Tibial nerve (tissue), 4 donors: ENCODE data around the gene UTS2B. TPM values are rescaled to one million over a fixed set of nuclear protein-coding genes. Genes with fewer than 3 reads are reported as not detected.

Experiments used
- DNase-seq, 2 donors: peaks; one replicate each; pipeline ENCODE4 v3.0.0-alpha.2; 2019; ENCODE audit warnings: low spot score in 2 of 2
- H3K27ac ChIP-seq, 4 donors: fragments of 200-600 bp; sonication (generic) in 3 of 4; one replicate each; pipeline ENCODE4 v1.5.1; 2017 to 2019; ENCODE audit warnings: mild to moderate bottlenecking in 1 of 4
- H3K27me3 ChIP-seq, 2 donors: fragments of 200-600 bp; sonication (generic) in 1 of 2; one replicate each; pipeline versions ENCODE4 v1.5.1 to v1.6.0; 2017 to 2019
- H3K36me3 ChIP-seq, 3 donors: fragments of 200-600 bp; sonication (generic); one replicate each; pipeline ENCODE4 v1.5.1; 2018 to 2019
- H3K4me1 ChIP-seq, 4 donors: fragments of 200-600 bp; sonication (generic) in 3 of 4; one replicate each; pipeline ENCODE4 v1.5.1; 2017 to 2019
- H3K4me3 ChIP-seq, 4 donors: fragments of 200-600 bp; sonication (generic) in 3 of 4; one replicate each; pipeline ENCODE4 v1.5.1; 2017 to 2019; ENCODE audit warnings: mild to moderate bottlenecking in 1 of 4, moderate library complexity in 1 of 4
- H3K9me3 ChIP-seq, 4 donors: fragments of 200-600 bp; sonication (generic) in 3 of 4; one replicate each; pipeline ENCODE4 v1.5.1; 2017 to 2019
- EP300 ChIP-seq, 2 donors: sonication (generic); formaldehyde crosslinking; IDR thresholded peaks; one replicate each; pipeline ENCODE4 v1.6.1; 2017; ENCODE audit warnings: antibody characterized with exemption in 2 of 2, mild to moderate bottlenecking in 1 of 2
- POLR2A ChIP-seq, 2 donors: fragments of 450-650 bp; IDR thresholded peaks; one replicate each; pipeline ENCODE4 v1.6.1; 2017; ENCODE audit warnings: antibody characterized with exemption in 2 of 2, mild to moderate bottlenecking in 2 of 2, moderate library complexity in 2 of 2
- WGBS, 2 donors: methylation state at CpG; one replicate each; pipeline ENCODE4 v1.1.5; 2018; 5-methylcytosine and 5-hydroxymethylcytosine counted together
- total RNA-seq, 4 donors: library from RNA; depleted of rRNA; stranded (reverse); fragments of >200 nt; gene quantifications; one replicate each; pipeline ENCODE4 v1.1.0, GENCODE V29; 2016
- TF ChIP-seq, protein P1 (sequence below), 5 experiments: fragments of 200-600 bp in 3 of 5; fragments of 450-650 bp in 2 of 5; sonication (generic) in 3 of 5; IDR thresholded peaks; one replicate each; pipeline ENCODE4 v1.5.1; 2016 to 2019; ENCODE audit warnings: antibody characterized with exemption in 5 of 5, mild to moderate bottlenecking in 3 of 5, moderate library complexity in 2 of 5

UTS2B gene
- total RNA-seq, 4 donors from 2014 or later = 0.90 to 2.7 TPM; not detected in 2

DNA sequence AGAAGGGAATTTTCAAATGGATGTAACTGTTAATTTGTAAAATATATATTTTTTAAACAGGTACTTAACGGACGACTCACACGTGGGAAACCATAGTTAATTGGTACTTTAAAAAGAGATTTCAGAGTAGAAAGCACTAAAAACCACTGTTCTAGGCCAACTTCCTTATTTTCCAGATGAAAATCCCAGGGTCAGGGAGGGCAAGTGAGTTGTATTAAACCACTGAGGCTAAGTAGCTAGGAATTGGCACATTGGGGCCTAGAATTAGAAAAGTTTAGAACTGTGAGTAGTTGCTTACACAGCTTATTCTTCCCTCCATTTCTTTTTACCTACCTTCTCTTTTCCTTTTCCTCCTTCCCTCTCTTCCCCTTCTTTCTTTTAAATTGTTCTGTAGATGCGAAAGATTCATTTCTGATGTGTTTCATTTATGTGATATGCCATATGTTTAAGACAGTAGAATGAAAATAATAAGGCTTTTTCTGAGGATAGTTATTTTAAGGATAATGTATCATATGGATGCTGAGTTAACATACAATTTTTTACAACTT lies 4.1 kb upstream of the UTS2B start:
- H3K4me3 ChIP-seq = no peak overlapping the region
- H3K27me3 ChIP-seq = no peaks in the 10 kb centered on the region
- no peaks in the 10 kb centered on the region for H3K36me3 ChIP-seq
- WGBS, 2 donors = 78 to 80% methylated on average over 4 of the region's 4 CpGs
- no peak overlapping the region for H3K27ac ChIP-seq
- peaks cover 0 to 81% (median 36%) of the 10 kb centered on the region in 4 donors for H3K4me1 ChIP-seq
- H3K9me3 ChIP-seq = no peaks in the 10 kb centered on the region
- TF ChIP-seq EP300 (IDR thresholded peaks at IDR 0.05) (no peak), POLR2A (IDR thresholded peaks at IDR 0.05) (no peak)
- TF ChIP-seq, protein P1, sequence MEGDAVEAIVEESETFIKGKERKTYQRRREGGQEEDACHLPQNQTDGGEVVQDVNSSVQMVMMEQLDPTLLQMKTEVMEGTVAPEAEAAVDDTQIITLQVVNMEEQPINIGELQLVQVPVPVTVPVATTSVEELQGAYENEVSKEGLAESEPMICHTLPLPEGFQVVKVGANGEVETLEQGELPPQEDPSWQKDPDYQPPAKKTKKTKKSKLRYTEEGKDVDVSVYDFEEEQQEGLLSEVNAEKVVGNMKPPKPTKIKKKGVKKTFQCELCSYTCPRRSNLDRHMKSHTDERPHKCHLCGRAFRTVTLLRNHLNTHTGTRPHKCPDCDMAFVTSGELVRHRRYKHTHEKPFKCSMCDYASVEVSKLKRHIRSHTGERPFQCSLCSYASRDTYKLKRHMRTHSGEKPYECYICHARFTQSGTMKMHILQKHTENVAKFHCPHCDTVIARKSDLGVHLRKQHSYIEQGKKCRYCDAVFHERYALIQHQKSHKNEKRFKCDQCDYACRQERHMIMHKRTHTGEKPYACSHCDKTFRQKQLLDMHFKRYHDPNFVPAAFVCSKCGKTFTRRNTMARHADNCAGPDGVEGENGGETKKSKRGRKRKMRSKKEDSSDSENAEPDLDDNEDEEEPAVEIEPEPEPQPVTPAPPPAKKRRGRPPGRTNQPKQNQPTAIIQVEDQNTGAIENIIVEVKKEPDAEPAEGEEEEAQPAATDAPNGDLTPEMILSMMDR (IDR thresholded peaks at IDR 0.05) = no peak
- no peak for DNase-seq

DNA sequence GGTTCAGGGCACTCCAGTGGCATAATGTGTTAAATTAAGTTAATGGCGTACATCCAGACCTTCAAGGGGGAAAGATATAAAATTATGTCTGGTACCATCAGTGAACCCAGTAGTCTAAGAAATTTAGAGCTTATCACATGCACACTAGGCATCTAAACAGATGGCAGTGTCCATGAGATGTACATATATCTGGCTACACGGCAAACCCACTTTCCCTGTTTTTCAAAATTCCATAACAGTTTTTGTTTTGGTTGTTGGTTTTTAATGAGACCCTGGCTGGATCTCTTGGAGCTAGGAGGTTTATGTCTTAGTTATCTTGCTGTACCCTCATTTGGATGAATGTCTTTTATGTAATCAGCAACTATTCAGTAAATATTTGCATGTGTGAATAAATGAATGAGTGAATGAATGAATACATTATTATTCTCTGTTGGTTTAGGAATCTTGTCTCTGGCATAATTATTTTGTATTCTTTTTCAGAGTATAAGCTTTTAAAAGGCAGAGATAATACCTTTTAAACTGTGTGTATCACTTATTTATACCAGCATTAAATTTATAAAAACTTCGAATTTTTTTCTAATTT lies 3.1 kb upstream of the UTS2B start:
- no peak for DNase-seq
- Histone ChIP-seq H3K27ac (no peak overlapping the region), H3K27me3 (no peaks in the 10 kb centered on the region), H3K9me3 (no peaks in the 10 kb centered on the region), H3K4me1 (peaks cover 0 to 79% (median 32%) of the 10 kb centered on the region in 4 donors), H3K4me3 (no peak overlapping the region), H3K36me3 (no peaks in the 10 kb centered on the region)
- 95 to 96% methylated on average over 3 of the region's 3 CpGs for WGBS, 2 donors
- TF ChIP-seq EP300 (IDR thresholded peaks at IDR 0.05) (no peak), POLR2A (IDR thresholded peaks at IDR 0.05) (no peak)
- TF ChIP-seq, protein P1 (IDR thresholded peaks at IDR 0.05) = no peak

DNA sequence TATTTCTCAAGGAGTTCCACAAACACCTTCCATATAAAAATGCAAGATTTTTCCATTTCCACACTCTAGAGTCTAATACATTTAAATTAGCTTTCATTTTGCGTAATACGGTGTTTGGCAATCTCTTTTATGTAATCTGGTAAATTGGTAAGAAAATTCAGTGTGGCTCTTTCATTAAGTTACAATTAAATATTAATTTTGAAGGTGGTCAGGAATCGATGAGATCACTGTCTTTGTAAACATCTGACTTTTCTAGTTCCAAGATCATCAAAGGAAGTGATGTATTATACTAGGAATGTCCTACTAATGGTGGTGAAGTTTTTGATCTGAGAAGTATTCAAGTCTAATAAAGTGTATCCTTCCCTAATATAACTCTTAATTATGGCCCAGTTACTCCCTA lies 1.1 kb upstream of the UTS2B start:
- Histone ChIP-seq H3K36me3 (no peaks in the 10 kb centered on the region), H3K27ac (peak overlapping the region; percentile 42 to 97 (median 94)), H3K4me1 (peaks cover 0 to 65% (median 25%) of the 10 kb centered on the region in 4 donors), H3K27me3 (no peaks in the 10 kb centered on the region), H3K9me3 (no peaks in the 10 kb centered on the region), H3K4me3 (peak overlapping the region in 3 of 4 donors; percentile 70 to 88 (median 83))
- WGBS, 2 donors = 60 to 72% methylated on average over 3 of the region's 3 CpGs
- no peak for DNase-seq
- TF ChIP-seq POLR2A (IDR thresholded peaks at IDR 0.05) (no peak), EP300 (IDR thresholded peaks at IDR 0.05) (no peak)
- TF ChIP-seq, protein P1 (IDR thresholded peaks at IDR 0.05) = no peak

DNA sequence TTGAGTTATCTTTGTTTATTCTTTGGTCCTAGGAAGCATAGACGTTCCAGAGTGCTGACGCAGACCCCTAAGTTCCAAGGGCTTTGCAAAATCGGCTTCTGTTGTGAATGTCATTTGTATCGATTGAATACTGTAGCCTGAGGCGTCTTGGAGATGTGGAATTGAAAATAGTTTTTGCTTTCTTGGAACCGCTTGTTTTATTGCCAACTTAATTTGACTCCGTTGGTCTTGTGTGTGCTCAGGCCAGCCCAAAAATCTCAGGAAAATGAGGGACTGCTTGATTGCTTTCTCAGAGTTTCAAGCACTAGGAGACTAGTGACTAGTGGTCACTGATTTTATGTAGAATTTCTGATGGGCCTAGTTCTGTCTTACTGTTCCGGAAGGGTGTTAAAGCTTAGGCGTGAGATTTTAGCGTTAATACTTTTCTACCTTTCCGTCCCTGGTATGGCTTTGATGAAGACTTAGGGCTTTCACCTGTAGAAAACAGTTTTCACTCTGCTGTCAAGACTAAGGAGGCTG lies 263 bp upstream of the UTS2B start:
- H3K27me3 ChIP-seq = no peaks in the 10 kb centered on the region
- no peak for DNase-seq
- H3K36me3 ChIP-seq = no peaks in the 10 kb centered on the region
- H3K4me1 ChIP-seq = peaks cover 0 to 60% (median 25%) of the 10 kb centered on the region in 4 donors
- 15 to 29% methylated on average over 11 of the region's 11 CpGs for WGBS, 2 donors
- H3K27ac ChIP-seq = peak overlapping the region; percentile 42 to 97 (median 94)
- TF ChIP-seq POLR2A (IDR thresholded peaks at IDR 0.05) = no peak
- TF ChIP-seq, protein P1 (IDR thresholded peaks at IDR 0.05) = no peak
- TF ChIP-seq EP300 (IDR thresholded peaks at IDR 0.05) = no peak
- no peaks in the 10 kb centered on the region for H3K9me3 ChIP-seq
- H3K4me3 ChIP-seq = peak overlapping the region; percentile 70 to 88 (median 82)

DNA sequence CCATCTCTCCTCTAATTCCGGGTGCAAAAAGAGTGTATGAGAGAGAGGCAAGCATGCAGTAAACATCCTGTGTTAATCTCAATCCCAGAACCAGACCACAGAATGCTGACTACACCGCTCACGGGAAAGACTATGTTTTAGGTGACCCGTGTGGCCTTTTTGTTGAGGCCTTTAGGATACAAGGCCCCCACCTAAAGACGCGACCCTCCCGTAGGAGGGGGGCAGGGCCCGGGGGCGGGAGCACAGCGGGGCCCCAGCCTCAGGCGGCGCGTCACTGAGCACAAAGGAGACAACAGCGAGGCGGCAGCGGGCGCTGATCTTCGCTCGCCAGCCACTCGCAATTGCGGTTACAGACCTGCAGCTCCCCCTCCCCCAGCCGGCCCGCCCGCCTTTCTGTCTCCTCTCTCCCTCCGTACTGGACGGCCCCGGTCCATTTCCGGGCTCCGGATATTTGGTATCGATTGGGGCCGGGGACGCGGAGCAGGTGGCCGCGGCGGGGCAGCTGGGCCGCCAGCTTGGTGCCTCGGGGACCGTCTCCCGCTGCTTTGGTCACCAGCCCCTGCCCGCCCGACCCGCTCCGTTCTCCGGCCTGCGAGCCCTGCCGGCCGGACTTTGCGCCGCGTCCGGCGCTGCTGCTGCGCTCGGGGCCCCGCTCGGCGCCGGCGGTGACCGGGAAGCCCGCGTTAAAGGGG lies 1.2 kb downstream of the UTS2B start, which contains the start of gene CCDC50:
TSS of gene CCDC50 (plus strand) at position 433 of the 692 bp plus-strand sequence. CDS start 281 bp downstream, outside the sequence.
- TF ChIP-seq POLR2A (IDR thresholded peaks at IDR 0.05) = peak in 1 of 2 donors; percentile 47
- peak in 1 of 2 donors; percentile 67 for TF ChIP-seq EP300 (IDR thresholded peaks at IDR 0.05)
- TF ChIP-seq, protein P1 (IDR thresholded peaks at IDR 0.05) = peak in 4 of 5 experiments; percentile 6 to 47 (median 24)
- Histone ChIP-seq H3K9me3 (no peaks in the 10 kb centered on the region), H3K4me1 (peaks cover 0 to 47% (median 23%) of the 10 kb centered on the region in 4 donors), H3K4me3 (peak within 1 kb of the TSS; percentile 70 to 88 (median 82)), H3K27me3 (no peaks in the 10 kb centered on the region), H3K36me3 (no peaks in the 10 kb centered on the region), H3K27ac (peak within 1 kb of the TSS; percentile 83 to 97 (median 94))
- DNase-seq = peak; percentile 70 to 72
- WGBS, 2 donors = 0% methylated on average over 35 to 55 of the region's 63 CpGs
